Activated CD4-positive, alpha-beta T cell treated with anti-CD3 and anti-CD28 coated beads, Interleukin-2, amount 10 ng/mL, durations not matched to agents 24 days and 14 days (primary cell): ENCODE results near the gene PCK1. TPM values are rescaled to one million over a fixed set of nuclear protein-coding genes. Genes with fewer than 3 reads are reported as not detected.

ENCODE experiments used
- DNase-seq: peaks from one replicate; pipeline ENCODE4 v3.0.0; 2022
- H3K27ac Mint-ChIP-seq: one replicate; pipeline ENCODE4 v1.8.0; 2022; ENCODE audit warnings: mild to moderate bottlenecking, mixed read lengths
- H3K27me3 Mint-ChIP-seq: one replicate; pipeline ENCODE4 v1.8.0; 2022; ENCODE audit warnings: mixed read lengths
- H3K36me3 Mint-ChIP-seq: one replicate; pipeline ENCODE4 v1.8.0; 2022; ENCODE audit warnings: low read depth, mild to moderate bottlenecking, mixed read lengths
- H3K4me1 Mint-ChIP-seq: one replicate; pipeline ENCODE4 v1.8.0; 2021; ENCODE audit warnings: mixed read lengths
- H3K4me3 Mint-ChIP-seq: one replicate; pipeline ENCODE4 v1.8.0; 2022; ENCODE audit warnings: mild to moderate bottlenecking, moderate library complexity, mixed read lengths
- H3K9me3 Mint-ChIP-seq: one replicate; pipeline ENCODE4 v1.8.0; 2021; ENCODE audit warnings: mixed read lengths
- intact Hi-C: fragments of 100-400 bp; cut with micrococcal nuclease; formaldehyde crosslinking; loops from one replicate; pipeline ENCODE4 v1.15.1; 2023
- total RNA-seq: library from RNA; stranded (reverse); gene quantifications from 2 replicates; pipeline ENCODE4 v1.2.3, GENCODE V29; 2022

PCK1 gene
- total RNA-seq, 1 donor from 2014 or later: not detected

- no peak for DNase-seq
- no peak overlapping the region for H3K4me3 Mint-ChIP-seq
- H3K27me3 Mint-ChIP-seq: peaks cover 34% of the 10 kb centered on the region
- H3K27ac Mint-ChIP-seq: no peak overlapping the region
- no peaks in the 10 kb centered on the region for H3K9me3 Mint-ChIP-seq
- H3K4me1 Mint-ChIP-seq: no peaks in the 10 kb centered on the region
- intact Hi-C loops: no loop called here
- H3K36me3 Mint-ChIP-seq: no peaks in the 10 kb centered on the region
Observed at GRCh38 chr20:57580478-57581201, 19.7 kb downstream of the PCK1 start.

GRCh38 chr20:57581202-57582028, 20.5 kb downstream of the PCK1 start:
- DNase-seq: no peak

GRCh38 chr20:57582029-57582378, 21.1 kb downstream of the PCK1 start:
- Mint-ChIP-seq H3K9me3 (no peaks in the 10 kb centered on the region), H3K36me3 (no peaks in the 10 kb centered on the region), H3K27me3 (peaks cover 36% of the 10 kb centered on the region), H3K4me3 (no peak overlapping the region), H3K4me1 (no peaks in the 10 kb centered on the region), H3K27ac (no peak overlapping the region)
- intact Hi-C loops: no loop called here
- no peak for DNase-seq

More at GRCh38 chr20:57581202-57582028, 20.5 kb downstream of the PCK1 start:
- intact Hi-C loops: no loop called here
- Mint-ChIP-seq H3K36me3 (no peaks in the 10 kb centered on the region), H3K27ac (no peak overlapping the region), H3K27me3 (peaks cover 36% of the 10 kb centered on the region), H3K9me3 (no peaks in the 10 kb centered on the region), H3K4me1 (no peaks in the 10 kb centered on the region), H3K4me3 (no peak overlapping the region)

GRCh38 chr20:57582432-57583288, 21.8 kb downstream of the PCK1 start:
- Mint-ChIP-seq H3K4me3 (no peak overlapping the region), H3K27me3 (peaks cover 36% of the 10 kb centered on the region), H3K9me3 (no peaks in the 10 kb centered on the region), H3K4me1 (no peaks in the 10 kb centered on the region), H3K36me3 (no peaks in the 10 kb centered on the region), H3K27ac (no peak overlapping the region)
- intact Hi-C loops: no loop called here
- DNase-seq: no peak

- Mint-ChIP-seq H3K36me3 (no peaks in the 10 kb centered on the region), H3K27me3 (peaks cover 36% of the 10 kb centered on the region), H3K9me3 (no peaks in the 10 kb centered on the region), H3K4me1 (no peaks in the 10 kb centered on the region), H3K27ac (no peak overlapping the region), H3K4me3 (no peak overlapping the region)
- DNase-seq: no peak
- intact Hi-C loops: no loop called here
Observed at GRCh38 chr20:57583289-57584257, 22.7 kb downstream of the PCK1 start.

- no peak overlapping the region for H3K4me3 Mint-ChIP-seq
- no peak for DNase-seq
- intact Hi-C loops: no loop called here
- H3K36me3 Mint-ChIP-seq: no peaks in the 10 kb centered on the region
- H3K9me3 Mint-ChIP-seq: no peaks in the 10 kb centered on the region
- no peaks in the 10 kb centered on the region for H3K4me1 Mint-ChIP-seq
- peaks cover 30% of the 10 kb centered on the region for H3K27me3 Mint-ChIP-seq
- H3K27ac Mint-ChIP-seq: no peak overlapping the region
Observed at GRCh38 chr20:57584768-57585461, 24.0 kb downstream of the PCK1 start.

GRCh38 chr20:57585466-57586213, 24.7 kb downstream of the PCK1 start:
- H3K4me3 Mint-ChIP-seq: no peak overlapping the region
- no peak overlapping the region for H3K27ac Mint-ChIP-seq
- H3K27me3 Mint-ChIP-seq: peaks cover 24% of the 10 kb centered on the region
- H3K9me3 Mint-ChIP-seq: no peaks in the 10 kb centered on the region
- DNase-seq: no peak
- no peaks in the 10 kb centered on the region for H3K4me1 Mint-ChIP-seq
- H3K36me3 Mint-ChIP-seq: no peaks in the 10 kb centered on the region
- intact Hi-C loops: no loop called here

- H3K4me3 Mint-ChIP-seq: no peak overlapping the region
- intact Hi-C loops: no loop called here
- H3K36me3 Mint-ChIP-seq: no peaks in the 10 kb centered on the region
- H3K9me3 Mint-ChIP-seq: no peaks in the 10 kb centered on the region
- H3K4me1 Mint-ChIP-seq: no peaks in the 10 kb centered on the region
- no peak overlapping the region for H3K27ac Mint-ChIP-seq
- H3K27me3 Mint-ChIP-seq: peaks cover 18% of the 10 kb centered on the region
- no peak for DNase-seq
Observed at GRCh38 chr20:57586370-57586793, 25.5 kb downstream of the PCK1 start.

- no peak for DNase-seq
- Mint-ChIP-seq H3K4me3 (no peak overlapping the region), H3K9me3 (no peaks in the 10 kb centered on the region), H3K4me1 (no peaks in the 10 kb centered on the region), H3K27me3 (peaks cover 15% of the 10 kb centered on the region), H3K36me3 (no peaks in the 10 kb centered on the region), H3K27ac (no peak overlapping the region)
- intact Hi-C loops: no loop called here
Observed at GRCh38 chr20:57586943-57587277, 26.0 kb downstream of the PCK1 start.

- Mint-ChIP-seq H3K36me3 (no peaks in the 10 kb centered on the region), H3K27ac (no peak overlapping the region), H3K4me1 (no peaks in the 10 kb centered on the region), H3K4me3 (no peak overlapping the region), H3K27me3 (peaks cover 13% of the 10 kb centered on the region), H3K9me3 (no peaks in the 10 kb centered on the region)
- DNase-seq: no peak
- intact Hi-C loops: no loop called here
Observed at GRCh38 chr20:57587278-57587988, 26.5 kb downstream of the PCK1 start.

GRCh38 chr20:57587989-57588377, 27.1 kb downstream of the PCK1 start:
- H3K4me1 Mint-ChIP-seq: no peaks in the 10 kb centered on the region
- H3K27me3 Mint-ChIP-seq: peaks cover 11% of the 10 kb centered on the region
- H3K4me3 Mint-ChIP-seq: no peak overlapping the region
- no peak overlapping the region for H3K27ac Mint-ChIP-seq
- no peaks in the 10 kb centered on the region for H3K36me3 Mint-ChIP-seq
- intact Hi-C loops: no loop called here
- no peak for DNase-seq
- H3K9me3 Mint-ChIP-seq: no peaks in the 10 kb centered on the region

- intact Hi-C loops: no loop called here
- H3K9me3 Mint-ChIP-seq: no peaks in the 10 kb centered on the region
- no peak overlapping the region for H3K4me3 Mint-ChIP-seq
- peaks cover 8% of the 10 kb centered on the region for H3K27me3 Mint-ChIP-seq
- no peaks in the 10 kb centered on the region for H3K4me1 Mint-ChIP-seq
- no peak for DNase-seq
- no peak overlapping the region for H3K27ac Mint-ChIP-seq
- H3K36me3 Mint-ChIP-seq: no peaks in the 10 kb centered on the region
Observed at GRCh38 chr20:57588596-57588995, 27.7 kb downstream of the PCK1 start.
